Right atrium auricular region (tissue), 2 donors: ENCODE data around the gene OTOS. TPM values are rescaled to one million over a fixed set of nuclear protein-coding genes. Genes with fewer than 3 reads are reported as not detected.

ENCODE experiments used
- DNase-seq: peaks from one replicate; pipeline ENCODE4 v3.0.0-alpha.2; 2019; ENCODE audit warnings: low spot score
- H3K27ac ChIP-seq, 2 donors: fragments of 200-600 bp; sonication (generic); 1 replicate in 1 of 2; 2 replicates in 1 of 2; pipeline ENCODE4 v1.5.1; 2016 to 2019
- H3K27me3 ChIP-seq, 2 donors: fragments of 200-600 bp; sonication (generic); one replicate each; pipeline versions ENCODE4 v1.5.1 to v1.6.0; 2017 to 2019
- H3K36me3 ChIP-seq: fragments of 200-600 bp; sonication (generic); one replicate; pipeline ENCODE4 v1.5.1; 2016
- H3K4me1 ChIP-seq, 2 donors: fragments of 200-600 bp; sonication (generic); one replicate each; pipeline versions ENCODE4 v1.5.1 to v1.6.0; 2017 to 2019
- H3K4me3 ChIP-seq, 2 donors: fragments of 200-600 bp; sonication (generic); 1 replicate in 1 of 2; 2 replicates in 1 of 2; pipeline ENCODE4 v1.5.1; 2017 to 2019; ENCODE audit warnings: mild to moderate bottlenecking in 1 of 2, moderate library complexity in 1 of 2
- H3K9me3 ChIP-seq, 2 donors: fragments of 200-600 bp; sonication (generic); one replicate each; pipeline ENCODE4 v1.5.1; 2019
- total RNA-seq, 2 donors: library from RNA; depleted of rRNA; stranded (reverse); fragments of >200 nt; gene quantifications; one replicate each; pipeline ENCODE4 v1.1.0, GENCODE V29; 2016
- TF ChIP-seq, protein P1 (sequence below), 2 donors: fragments of 200-600 bp; sonication (generic); IDR thresholded peaks; one replicate each; pipeline ENCODE4 v1.5.1; 2019; ENCODE audit warnings: antibody characterized with exemption in 2 of 2

Gene OTOS
- total RNA-seq, 2 donors from 2014 or later: not detected

- TF ChIP-seq, protein P1, sequence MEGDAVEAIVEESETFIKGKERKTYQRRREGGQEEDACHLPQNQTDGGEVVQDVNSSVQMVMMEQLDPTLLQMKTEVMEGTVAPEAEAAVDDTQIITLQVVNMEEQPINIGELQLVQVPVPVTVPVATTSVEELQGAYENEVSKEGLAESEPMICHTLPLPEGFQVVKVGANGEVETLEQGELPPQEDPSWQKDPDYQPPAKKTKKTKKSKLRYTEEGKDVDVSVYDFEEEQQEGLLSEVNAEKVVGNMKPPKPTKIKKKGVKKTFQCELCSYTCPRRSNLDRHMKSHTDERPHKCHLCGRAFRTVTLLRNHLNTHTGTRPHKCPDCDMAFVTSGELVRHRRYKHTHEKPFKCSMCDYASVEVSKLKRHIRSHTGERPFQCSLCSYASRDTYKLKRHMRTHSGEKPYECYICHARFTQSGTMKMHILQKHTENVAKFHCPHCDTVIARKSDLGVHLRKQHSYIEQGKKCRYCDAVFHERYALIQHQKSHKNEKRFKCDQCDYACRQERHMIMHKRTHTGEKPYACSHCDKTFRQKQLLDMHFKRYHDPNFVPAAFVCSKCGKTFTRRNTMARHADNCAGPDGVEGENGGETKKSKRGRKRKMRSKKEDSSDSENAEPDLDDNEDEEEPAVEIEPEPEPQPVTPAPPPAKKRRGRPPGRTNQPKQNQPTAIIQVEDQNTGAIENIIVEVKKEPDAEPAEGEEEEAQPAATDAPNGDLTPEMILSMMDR (IDR thresholded peaks at IDR 0.05): no peak
- no peak overlapping the region for H3K27ac ChIP-seq
- no peaks in the 10 kb centered on the region for H3K36me3 ChIP-seq
- DNase-seq: no peak
- H3K4me1 ChIP-seq: no peaks in the 10 kb centered on the region
- H3K4me3 ChIP-seq: no peak overlapping the region
- H3K9me3 ChIP-seq: peaks cover 0 to 25% of the 10 kb centered on the region in 2 donors
- H3K27me3 ChIP-seq: peaks cover 4 to 18% of the 10 kb centered on the region in 2 donors
Observed at GRCh38 chr2:240095556-240096523, 44.6 kb downstream of the OTOS start.

DNA sequence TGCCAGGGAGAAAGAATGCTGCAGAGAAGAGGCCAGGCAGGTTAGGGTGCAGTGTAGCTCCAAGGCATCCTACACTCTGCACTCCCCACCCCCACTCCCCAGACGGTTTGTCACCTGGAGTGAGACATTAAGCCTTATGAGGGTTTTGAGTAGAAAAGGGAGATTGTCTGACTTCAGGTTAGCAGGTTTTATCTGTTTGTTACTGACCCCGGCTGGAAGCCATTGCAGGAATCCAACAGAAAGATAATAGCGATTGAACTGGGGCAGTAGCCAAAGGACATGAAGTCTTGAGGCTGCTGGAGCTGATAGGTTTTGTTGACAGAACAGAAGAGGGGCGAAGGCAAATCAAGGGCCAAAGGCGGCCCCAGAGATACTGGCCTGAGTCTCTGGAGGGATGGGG lies 51.2 kb downstream of the OTOS start:
- Histone ChIP-seq H3K4me1 (no peaks in the 10 kb centered on the region), H3K4me3 (no peak overlapping the region), H3K9me3 (peaks cover 4 to 28% of the 10 kb centered on the region in 2 donors), H3K27ac (no peak overlapping the region), H3K27me3 (peaks cover 0 to 4% of the 10 kb centered on the region in 2 donors), H3K36me3 (no peaks in the 10 kb centered on the region)
- TF ChIP-seq, protein P1 (IDR thresholded peaks at IDR 0.05): no peak
- no peak for DNase-seq

Other genes starting within 250 kb of the OTOS start
- gene NDUFA10, start 115.3 kb downstream of the OTOS start, total RNA-seq: 100 to 1,000 TPM; 195 to 306 TPM
- gene OR6B2, start 110.2 kb downstream of the OTOS start, total RNA-seq: not detected
- not detected for gene OR6B3, start 87.1 kb downstream of the OTOS start, total RNA-seq
- 100 to 1,000 TPM; 232 to 243 TPM for gene COPS9, start 4.4 kb downstream of the OTOS start, total RNA-seq